Measurements from ENCODE around the gene ABHD17A.

GRCh38 chr19:1855828-1856255 lies 29.5 kb downstream of the ABHD17A start:
- TF ChIP-seq CTCF (IDR thresholded peaks at IDR 0.05 in 2 of 3, conservative IDR thresholded peaks at IDR 0.05 in 1 of 3; ENCODE audit: borderline replicate concordance in 1 of 3, insufficient read depth in 1 of 3, low read depth in 2 of 3, low read length in 2 of 3) (no peak), YY1 (IDR thresholded peaks at IDR 0.05; ENCODE audit: extremely low read depth, insufficient replicate concordance, low read depth, low read length) (no peak), POLR2A (IDR thresholded peaks at IDR 0.05; ENCODE audit: borderline replicate concordance, extremely low read depth, insufficient read depth, insufficient read length) (no peak), RAD21 (IDR thresholded peaks at IDR 0.05; ENCODE audit: low read depth) (no peak), EZH2phosphoT487 (IDR thresholded peaks at IDR 0.05; ENCODE audit: borderline replicate concordance) (no peak), CEBPB (IDR thresholded peaks at IDR 0.05; ENCODE audit: low read depth) (no peak)
